Stimulated activated CD4-positive, alpha-beta T cell treated with anti-CD3 and anti-CD28 coated beads, Interleukin-2, amount 100 ng/mL, for 4 hours (primary cell): Measurements from ENCODE around the gene DAB1.

Source experiments
- DNase-seq: peaks from one replicate; pipeline ENCODE4 v3.0.0-alpha.2; 2020; ENCODE audit warnings: low read depth

DAB1 gene

GRCh38 chr1:57411262-57411661 lies 12.6 kb downstream of the DAB1 start:
- DNase-seq: no peak

- DNase-seq: no peak
Observed at GRCh38 chr1:57410508-57410907, 13.4 kb downstream of the DAB1 start.

- DNase-seq: no peak
Observed at GRCh38 chr1:57407928-57408327, 15.9 kb downstream of the DAB1 start.

GRCh38 chr1:57406428-57406970 lies 17.4 kb downstream of the DAB1 start:
- DNase-seq: no peak

DNA sequence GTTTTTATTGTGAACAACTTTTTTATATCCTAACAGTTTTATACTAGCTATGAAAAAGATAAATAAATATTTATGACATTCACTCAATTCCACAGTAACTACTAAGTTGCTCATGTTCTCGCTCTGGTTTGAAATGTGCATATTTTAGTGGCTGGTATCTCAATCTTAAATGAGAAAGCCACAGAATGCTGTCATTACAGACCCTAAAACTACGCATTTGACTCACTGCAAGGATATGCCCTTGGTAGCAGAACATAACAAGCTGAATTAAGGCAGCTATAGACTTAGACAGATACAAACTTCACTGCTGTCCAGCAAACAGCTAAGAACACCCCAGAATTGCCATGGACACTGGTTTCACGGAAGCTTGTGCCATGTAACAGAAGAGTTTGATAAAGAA lies 19.0 kb downstream of the DAB1 start:
- no peak for DNase-seq

- DNase-seq: no peak
Observed at GRCh38 chr1:57403201-57403600, 20.7 kb downstream of the DAB1 start.

DNA sequence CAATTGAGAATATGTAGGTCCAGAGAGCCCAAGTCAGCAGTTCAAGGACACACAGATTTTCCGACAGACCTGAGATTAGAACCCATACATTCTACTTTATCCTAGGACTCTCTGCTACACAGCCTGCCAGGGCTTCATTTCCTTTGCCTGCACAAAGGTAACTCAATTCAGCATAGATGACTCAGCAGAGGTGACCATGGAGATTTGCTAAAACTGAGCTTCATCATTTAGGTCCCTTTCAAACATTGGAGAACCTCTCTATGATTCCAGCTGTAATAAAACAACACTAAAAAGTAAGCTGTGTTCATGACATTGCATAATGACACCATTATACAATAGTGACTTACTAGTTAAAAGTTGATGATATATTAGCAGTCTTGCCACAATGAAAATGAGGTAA lies 22.2 kb downstream of the DAB1 start:
- DNase-seq: no peak

- DNase-seq: no peak
Observed at GRCh38 chr1:57400048-57400447, 23.8 kb downstream of the DAB1 start.

DNA sequence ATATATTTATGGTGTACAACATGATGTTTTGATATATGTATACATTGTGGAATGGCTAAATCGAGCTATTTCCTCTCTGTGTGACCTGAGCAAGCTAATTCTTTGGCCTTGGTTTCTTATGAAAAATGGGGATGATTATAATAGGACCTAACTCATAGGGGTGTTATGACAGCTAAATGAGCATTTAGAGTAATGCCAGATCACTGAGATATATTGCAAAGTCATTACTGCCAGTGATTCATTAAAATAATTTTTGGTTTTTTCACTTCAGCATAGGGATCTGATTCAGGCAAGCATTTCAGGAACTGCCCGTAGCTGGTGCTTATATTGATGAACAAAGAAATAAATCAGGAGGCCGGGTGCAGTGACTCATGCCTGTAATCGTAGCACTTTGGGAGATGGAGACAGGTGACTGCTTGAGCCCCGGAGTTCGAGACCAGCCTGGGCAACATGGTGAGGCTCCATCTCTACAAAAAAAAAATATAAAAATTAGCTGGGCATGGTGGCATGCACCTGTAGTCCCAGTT lies 30.7 kb downstream of the DAB1 start:
- DNase-seq: no peak

- no peak for DNase-seq
Observed at GRCh38 chr1:57385336-57385735, 38.5 kb downstream of the DAB1 start.

GRCh38 chr1:57384901-57385300 lies 39.0 kb downstream of the DAB1 start:
- no peak for DNase-seq

DNA sequence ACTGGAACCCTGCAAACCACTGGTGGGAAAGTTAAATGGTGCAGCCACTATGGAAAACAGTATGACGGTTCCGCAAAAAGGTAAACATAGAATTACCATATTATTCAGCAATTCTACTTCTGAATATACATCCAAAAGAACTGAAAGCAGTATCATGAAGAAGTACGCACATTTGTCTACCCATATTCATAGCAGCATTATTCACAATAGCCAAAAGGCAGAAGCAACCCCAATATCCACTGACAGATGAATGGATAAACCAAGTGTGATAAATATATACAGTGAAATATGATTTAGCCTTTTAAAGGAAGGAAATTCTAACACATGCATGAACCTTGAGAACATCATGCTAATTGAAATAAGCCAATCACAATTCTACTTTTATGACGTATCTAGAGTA lies 39.6 kb downstream of the DAB1 start:
- no peak for DNase-seq

DNA sequence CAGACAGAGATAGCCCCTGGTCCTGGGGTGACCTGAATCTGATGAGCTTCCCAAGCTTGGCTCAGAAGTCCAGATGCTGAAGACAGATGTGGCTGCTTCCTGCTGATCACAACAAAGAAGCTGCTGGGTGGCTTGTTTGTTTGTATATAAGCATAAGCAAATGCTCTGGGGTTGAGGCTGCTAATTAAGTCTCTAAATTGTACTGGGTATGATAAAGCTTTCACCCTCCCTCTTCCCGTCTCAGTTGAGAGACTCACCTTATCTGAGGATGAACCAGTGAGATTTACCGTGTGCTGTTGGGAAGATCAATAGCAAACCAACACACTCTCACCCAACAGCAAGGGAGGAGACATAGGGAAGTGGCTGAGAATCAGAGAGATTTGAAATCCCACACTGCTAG lies 42.0 kb downstream of the DAB1 start:
- no peak for DNase-seq

DNA sequence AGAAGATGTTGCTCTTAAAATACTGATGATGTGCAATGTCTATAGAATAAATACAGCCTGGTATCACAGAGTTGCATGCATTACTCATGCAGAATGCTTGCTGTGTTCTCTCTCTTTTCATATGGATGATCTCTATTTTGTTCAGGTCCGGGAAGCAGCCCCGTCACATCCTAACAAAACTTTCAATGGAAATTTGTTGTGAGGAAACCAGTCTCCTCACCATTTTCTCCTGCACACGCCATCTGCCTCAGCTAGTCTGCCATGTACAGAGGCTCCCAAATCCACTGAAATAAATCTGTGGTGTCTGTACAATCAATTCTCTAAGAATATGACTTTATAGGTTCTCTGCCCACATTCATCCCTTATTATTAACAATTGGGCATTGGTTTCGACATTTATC lies 42.4 kb downstream of the DAB1 start:
- no peak for DNase-seq

- no peak for DNase-seq
Observed at GRCh38 chr1:57380923-57381322, 42.9 kb downstream of the DAB1 start.

DNA sequence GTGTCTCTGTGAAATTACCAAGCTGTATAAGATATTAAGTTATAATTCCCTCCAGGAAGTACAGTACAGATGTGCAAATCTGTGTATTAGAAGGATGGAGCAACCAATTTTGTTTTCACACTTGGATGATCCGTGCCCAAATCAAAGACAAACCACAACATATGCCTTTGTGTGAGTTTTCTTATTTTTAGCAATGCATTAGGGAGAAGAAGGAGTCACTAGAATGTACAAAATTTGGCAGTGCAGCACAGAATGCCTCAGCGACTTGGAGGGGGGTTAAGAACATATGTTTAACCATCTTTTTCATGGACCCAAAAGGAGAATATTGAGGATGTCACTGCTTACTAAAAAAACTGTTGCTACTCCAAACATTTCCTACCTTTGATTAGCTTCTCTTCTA lies 45.3 kb downstream of the DAB1 start:
- no peak for DNase-seq

- no peak for DNase-seq
Observed at GRCh38 chr1:57377339-57378139, 46.3 kb downstream of the DAB1 start.

DNA sequence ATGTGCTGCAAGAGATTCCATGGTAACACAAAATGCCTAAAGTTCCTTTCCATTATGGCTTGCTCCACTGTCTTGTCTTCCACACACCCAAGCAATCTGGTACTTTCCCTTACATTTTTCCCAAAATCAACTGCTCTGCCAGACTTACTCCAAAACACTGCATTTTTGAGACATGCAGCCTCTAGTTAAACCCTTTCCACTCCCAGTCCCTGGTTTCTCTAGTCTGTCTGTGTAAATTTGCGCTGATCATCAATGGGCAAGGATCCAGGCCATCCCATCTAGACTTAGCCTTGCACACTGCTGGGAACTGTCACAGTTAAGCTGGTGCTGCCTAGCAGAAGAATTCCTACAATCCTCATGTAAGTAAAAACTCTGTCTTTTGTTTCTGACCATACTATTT lies 47.8 kb downstream of the DAB1 start:
- no peak for DNase-seq

- DNase-seq: no peak
Observed at GRCh38 chr1:57369889-57370288, 54.0 kb downstream of the DAB1 start.

GRCh38 chr1:57367945-57368344 lies 55.9 kb downstream of the DAB1 start:
- no peak for DNase-seq

DNA sequence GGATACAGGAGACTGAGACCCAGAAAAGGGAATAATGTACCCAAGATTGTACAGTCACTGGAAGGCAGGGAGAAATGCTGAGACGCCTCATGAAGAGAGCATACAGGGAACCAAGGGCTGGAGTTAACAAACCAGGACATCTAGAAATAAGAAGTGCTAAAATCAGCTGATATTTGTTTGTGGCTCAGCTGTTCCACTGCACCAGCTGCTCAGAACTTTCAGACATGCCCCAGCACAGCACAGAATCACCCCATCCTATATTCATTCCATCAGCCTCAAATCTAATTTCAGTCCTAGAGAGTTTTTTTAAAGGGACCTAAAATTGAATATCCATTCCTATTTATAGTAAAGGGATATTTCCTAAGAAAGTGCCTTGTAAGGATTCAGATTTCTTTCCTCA lies 60.2 kb downstream of the DAB1 start:
- no peak for DNase-seq

GRCh38 chr1:57363165-57363564 lies 60.7 kb downstream of the DAB1 start:
- no peak for DNase-seq

DNA sequence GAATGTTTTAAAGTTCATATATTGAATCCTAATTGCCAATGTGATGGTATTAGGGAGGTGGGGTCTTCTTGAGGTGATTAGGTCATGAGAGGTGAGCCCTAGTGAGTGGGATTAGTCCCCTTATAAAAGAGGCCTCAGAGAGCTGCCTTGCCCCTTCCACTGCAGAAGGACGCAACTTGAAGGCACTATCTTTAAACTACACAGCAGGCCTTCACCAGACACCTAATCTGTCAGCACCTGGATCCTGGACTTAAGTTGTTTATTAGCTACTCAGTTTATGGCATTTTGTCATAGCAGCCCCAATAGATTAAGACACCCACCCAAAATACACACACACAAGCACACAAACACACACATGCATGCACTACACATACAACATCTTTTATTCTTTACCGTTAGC lies 61.4 kb downstream of the DAB1 start:
- DNase-seq: no peak

- no peak for DNase-seq
Observed at GRCh38 chr1:57361516-57361915, 62.3 kb downstream of the DAB1 start.
